ENCODE measurements around the gene ARMC12. TPM values are rescaled to one million over a fixed set of nuclear protein-coding genes. Genes with fewer than 3 reads are reported as not detected.
A peak's percentile ranks its signal among the peaks of the same experiment; 100 is the strongest.

ARMC12 gene
- total and polyA plus RNA-seq, 2 of the 13 experiments (the other 11 are each of a cell fraction or from before 2014, with no cell fraction given): 1.3 TPM; not detected in 1

GRCh38 chr6:35731736-35732532 lies 4.9 kb upstream of the ARMC12 start (continued):
- TF ChIP-seq HMGXB3 (CRISPR knock-in tag; IDR thresholded peaks at IDR 0.05; ENCODE audit: borderline replicate concordance) (peak; percentile 39; the same call in 1 of the 2 replicates), HCFC1 (IDR thresholded peaks at IDR 0.05; ENCODE audit: low read depth, low read length) (no peak), TEF (CRISPR knock-in tag; IDR thresholded peaks at IDR 0.05) (no peak), THAP9 (CRISPR knock-in tag; IDR thresholded peaks at IDR 0.05; ENCODE audit: borderline replicate concordance) (peak; percentile 78; the same call in 1 of the 2 replicates), KDM3A (CRISPR knock-in tag; IDR thresholded peaks at IDR 0.05; ENCODE audit: low read depth) (peak; percentile 97), ZNF652 (CRISPR knock-in tag; IDR thresholded peaks at IDR 0.05; ENCODE audit: borderline replicate concordance, low read depth) (peak; percentile 96), ZFP62 (CRISPR knock-in tag; IDR thresholded peaks at IDR 0.05) (no peak), XRCC5 (optimal IDR thresholded peaks at IDR 0.05; ENCODE audit: low read length) (peak; percentile 18), PLSCR1 (CRISPR knock-in tag; IDR thresholded peaks at IDR 0.05; ENCODE audit: borderline replicate concordance) (0 out of 2 replicates have a peak, but pooled peaks have one; percentile 47), NFKB2 (CRISPR knock-in tag; IDR thresholded peaks at IDR 0.05; ENCODE audit: borderline replicate concordance) (peak; percentile 87), ZSCAN5A (CRISPR knock-in tag; IDR thresholded peaks at IDR 0.05; ENCODE audit: borderline replicate concordance) (0 out of 2 replicates have a peak, but pooled peaks have one; percentile 45), ZSCAN22 (CRISPR knock-in tag; IDR thresholded peaks at IDR 0.05) (no peak), ZNF33B (CRISPR knock-in tag; IDR thresholded peaks at IDR 0.05) (no peak), HMGA1 (CRISPR knock-in tag; conservative IDR thresholded peaks at IDR 0.05) (no peak), POLR2AphosphoS5 (IDR thresholded peaks at IDR 0.05; ENCODE audit: low read depth, low read length) (peak; percentile 53), NPAS2 (CRISPR knock-in tag; IDR thresholded peaks at IDR 0.05; ENCODE audit: borderline replicate concordance) (peak; percentile 52; the same call in 1 of the 2 replicates), ZNF691 (CRISPR knock-in tag; IDR thresholded peaks at IDR 0.05; ENCODE audit: borderline replicate concordance, low read depth) (no peak)

All from HepG2 (cell line).